ENCODE results near the gene UCP2. TPM values are rescaled to one million over a fixed set of nuclear protein-coding genes. Genes with fewer than 3 reads are reported as not detected.

The UCP2 gene
- total and polyA plus RNA-seq, 9 of the 15 experiments (the other 6 are each of a cell fraction or from before 2014, with no cell fraction given), result 19.2 to 216 (median 87.9) TPM

DNA sequence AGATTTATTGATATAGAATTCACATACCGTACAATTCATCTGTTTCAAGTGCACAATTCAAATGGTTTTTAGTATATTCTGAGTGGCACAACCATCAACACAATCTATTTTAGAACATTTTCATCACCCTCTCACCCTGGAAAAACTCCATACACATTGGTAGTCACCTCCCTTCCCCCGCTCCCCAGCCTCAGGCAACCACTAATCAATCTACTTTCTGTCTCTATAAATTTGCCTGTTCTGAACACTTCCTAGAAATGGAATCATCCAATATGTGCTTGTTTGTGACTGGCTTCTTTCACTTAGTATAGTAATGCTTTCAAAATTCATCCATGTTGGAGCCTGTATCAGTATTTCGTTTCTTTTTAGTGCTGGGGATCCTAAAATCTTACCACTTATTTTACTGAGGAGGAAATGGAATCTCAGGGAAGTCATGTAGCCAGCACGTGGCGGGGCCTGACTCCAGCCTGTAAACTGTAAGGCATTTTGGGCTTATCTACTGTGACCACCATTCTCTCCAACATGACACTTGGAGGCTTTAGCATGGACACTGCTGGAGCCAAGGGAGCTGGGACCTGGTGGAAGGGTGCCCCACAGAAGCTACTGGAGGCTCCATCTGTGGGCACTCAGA, 27.1 kb upstream of the UCP2 start (continued):
- TF ChIP-seq, protein P1, sequence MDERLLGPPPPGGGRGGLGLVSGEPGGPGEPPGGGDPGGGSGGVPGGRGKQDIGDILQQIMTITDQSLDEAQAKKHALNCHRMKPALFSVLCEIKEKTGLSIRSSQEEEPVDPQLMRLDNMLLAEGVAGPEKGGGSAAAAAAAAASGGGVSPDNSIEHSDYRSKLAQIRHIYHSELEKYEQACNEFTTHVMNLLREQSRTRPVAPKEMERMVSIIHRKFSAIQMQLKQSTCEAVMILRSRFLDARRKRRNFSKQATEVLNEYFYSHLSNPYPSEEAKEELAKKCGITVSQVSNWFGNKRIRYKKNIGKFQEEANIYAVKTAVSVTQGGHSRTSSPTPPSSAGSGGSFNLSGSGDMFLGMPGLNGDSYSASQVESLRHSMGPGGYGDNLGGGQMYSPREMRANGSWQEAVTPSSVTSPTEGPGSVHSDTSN (CRISPR knock-in tag; IDR thresholded peaks at IDR 0.05; ENCODE audit: low read depth), result no peak
- TF ChIP-seq, protein P1 (tag; conservative IDR thresholded peaks at IDR 0.05; ENCODE audit: low read depth), result peak; percentile 71
- TF ChIP-seq EP300 (IDR thresholded peaks at IDR 0.05; ENCODE audit: low read length) (peak; percentile 34; the same call in 1 of the 2 replicates), TCF3 (CRISPR knock-in tag; IDR thresholded peaks at IDR 0.05) (peak; percentile 7; the same call in 1 of the 2 replicates), L3MBTL2 (IDR thresholded peaks at IDR 0.05) (peak; percentile 88), BHLHE40 (IDR thresholded peaks at IDR 0.05; ENCODE audit: low read length) (peak; percentile 74), ZNF445 (CRISPR knock-in tag; IDR thresholded peaks at IDR 0.05; ENCODE audit: low read depth) (no peak)
- TF ChIP-seq, protein P2, sequence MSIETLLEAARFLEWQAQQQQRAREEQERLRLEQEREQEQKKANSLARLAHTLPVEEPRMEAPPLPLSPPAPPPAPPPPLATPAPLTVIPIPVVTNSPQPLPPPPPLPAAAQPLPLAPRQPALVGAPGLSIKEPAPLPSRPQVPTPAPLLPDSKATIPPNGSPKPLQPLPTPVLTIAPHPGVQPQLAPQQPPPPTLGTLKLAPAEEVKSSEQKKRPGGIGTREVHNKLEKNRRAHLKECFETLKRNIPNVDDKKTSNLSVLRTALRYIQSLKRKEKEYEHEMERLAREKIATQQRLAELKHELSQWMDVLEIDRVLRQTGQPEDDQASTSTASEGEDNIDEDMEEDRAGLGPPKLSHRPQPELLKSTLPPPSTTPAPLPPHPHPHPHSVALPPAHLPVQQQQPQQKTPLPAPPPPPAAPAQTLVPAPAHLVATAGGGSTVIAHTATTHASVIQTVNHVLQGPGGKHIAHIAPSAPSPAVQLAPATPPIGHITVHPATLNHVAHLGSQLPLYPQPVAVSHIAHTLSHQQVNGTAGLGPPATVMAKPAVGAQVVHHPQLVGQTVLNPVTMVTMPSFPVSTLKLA (conservative IDR thresholded peaks at IDR 0.05), result peak; percentile 39 to 65; a peak in 3 of 4 replicates

All from K562 (cell line).